ENCODE results near the gene NCK2.

Gene NCK2

GRCh38 chr2:105814291-105814940 lies 69.7 kb downstream of the NCK2 start:
- no peak for DNase-seq (ENCODE audit: low spot score)

- no peak for DNase-seq (ENCODE audit: low spot score)
Measured at GRCh38 chr2:105815401-105815800, 70.7 kb downstream of the NCK2 start.

- no peak for DNase-seq (ENCODE audit: low spot score)
Measured at GRCh38 chr2:105820151-105820550, 75.4 kb downstream of the NCK2 start.

GRCh38 chr2:105820691-105821090 lies 76.0 kb downstream of the NCK2 start:
- no peak for DNase-seq (ENCODE audit: low spot score)

GRCh38 chr2:105821428-105822125 lies 76.9 kb downstream of the NCK2 start:
- no peak for DNase-seq (ENCODE audit: low spot score)

GRCh38 chr2:105822186-105822585 lies 77.5 kb downstream of the NCK2 start:
- peak; percentile 49 for DNase-seq (ENCODE audit: low spot score)

GRCh38 chr2:105824446-105824845 lies 79.7 kb downstream of the NCK2 start:
- no peak for DNase-seq (ENCODE audit: low spot score)

- no peak for DNase-seq (ENCODE audit: low spot score)
Measured at GRCh38 chr2:105827351-105828096, 82.8 kb downstream of the NCK2 start.

- DNase-seq (ENCODE audit: low spot score): no peak
Measured at GRCh38 chr2:105828558-105828957, 83.8 kb downstream of the NCK2 start.

GRCh38 chr2:105834931-105835330 lies 90.2 kb downstream of the NCK2 start:
- DNase-seq (ENCODE audit: low spot score): no peak

- DNase-seq (ENCODE audit: low spot score): no peak
Measured at GRCh38 chr2:105836341-105836740, 91.6 kb downstream of the NCK2 start.

- no peak for DNase-seq (ENCODE audit: low spot score)
Measured at GRCh38 chr2:105836840-105837692, 92.4 kb downstream of the NCK2 start.

GRCh38 chr2:105839793-105840192 lies 95.1 kb downstream of the NCK2 start:
- no peak for DNase-seq (ENCODE audit: low spot score)

- no peak for DNase-seq (ENCODE audit: low spot score)
Measured at GRCh38 chr2:105840933-105841332, 96.2 kb downstream of the NCK2 start.

GRCh38 chr2:105841551-105841950 lies 96.8 kb downstream of the NCK2 start:
- DNase-seq (ENCODE audit: low spot score): no peak

- no peak for DNase-seq (ENCODE audit: low spot score)
Measured at GRCh38 chr2:105842555-105842954, 97.8 kb downstream of the NCK2 start.

- DNase-seq (ENCODE audit: low spot score): no peak
Measured at GRCh38 chr2:105843476-105844374, 99.0 kb downstream of the NCK2 start.

GRCh38 chr2:105845976-105846375 lies 101.3 kb downstream of the NCK2 start:
- DNase-seq (ENCODE audit: low spot score): no peak

- no peak for DNase-seq (ENCODE audit: low spot score)
Measured at GRCh38 chr2:105847056-105847455, 102.3 kb downstream of the NCK2 start.

GRCh38 chr2:105848367-105848766 lies 103.7 kb downstream of the NCK2 start:
- no peak for DNase-seq (ENCODE audit: low spot score)

All from D341Med (cell line).